ENCODE data around the gene ARHGEF3.
A peak's percentile ranks its signal among the peaks of the same experiment; 100 is the strongest.

The ARHGEF3 gene

GRCh38 chr3:56681984-56682461, 119.7 kb downstream of the ARHGEF3 start:
- peak overlapping the region; percentile 97 for H3K9ac ChIP-seq (ENCODE audit: low read depth, low read length, poor library complexity, severe bottlenecking)
- H3K4me2 ChIP-seq (ENCODE audit: low read depth, low read length, poor library complexity, severe bottlenecking) = peak overlapping the region; percentile 92
- no peaks in the 10 kb centered on the region for H3K36me3 ChIP-seq (ENCODE audit: insufficient read depth, low read length)
- H3K27me3 ChIP-seq (ENCODE audit: insufficient read depth, low read length, poor library complexity, severe bottlenecking) = no peaks in the 10 kb centered on the region
- H3F3A ChIP-seq (ENCODE audit: low read depth) = no peaks in the 10 kb centered on the region
- H3K4me3 ChIP-seq (ENCODE audit: low read length, poor library complexity, severe bottlenecking) = peak overlapping the region; percentile 79
- peaks cover 42% of the 10 kb centered on the region for H4K20me1 ChIP-seq (ENCODE audit: insufficient read depth, low read length, poor library complexity, severe bottlenecking)
- H2AFZ ChIP-seq (ENCODE audit: low read length) = peak overlapping the region; percentile 99
- peaks cover 59% of the 10 kb centered on the region for H3K79me2 ChIP-seq (ENCODE audit: insufficient read depth, low read length)
- H3K9me2 ChIP-seq (replicated peaks; ENCODE audit: low read depth, low read length) = no peaks in the 10 kb centered on the region
- TF ChIP-seq CTCF (conservative IDR thresholded peaks at IDR 0.05; ENCODE audit: low read length) (no peak), EZH2phosphoT487 (IDR thresholded peaks at IDR 0.05; ENCODE audit: borderline replicate concordance) (no peak)
- H3K4me1 ChIP-seq (ENCODE audit: insufficient read depth, low read length, poor library complexity, severe bottlenecking) = peaks cover 39% of the 10 kb centered on the region
- no peaks in the 10 kb centered on the region for H3K9me3 ChIP-seq (ENCODE audit: insufficient read depth, low read depth, low read length)

GRCh38 chr3:56680054-56680580, 121.6 kb downstream of the ARHGEF3 start:
- Histone ChIP-seq H3K4me3 (ENCODE audit: low read length, poor library complexity, severe bottlenecking) (peak overlapping the region; percentile 79), H3K79me2 (ENCODE audit: insufficient read depth, low read length) (peaks cover 72% of the 10 kb centered on the region)

More at GRCh38 chr3:56680054-56680580, 121.6 kb downstream of the ARHGEF3 start:
- no peak for TF ChIP-seq CTCF (conservative IDR thresholded peaks at IDR 0.05; ENCODE audit: low read length)
- no peak for TF ChIP-seq EZH2phosphoT487 (IDR thresholded peaks at IDR 0.05; ENCODE audit: borderline replicate concordance)
- Histone ChIP-seq H3K4me1 (ENCODE audit: insufficient read depth, low read length, poor library complexity, severe bottlenecking) (peaks cover 39% of the 10 kb centered on the region), H3F3A (ENCODE audit: low read depth) (no peaks in the 10 kb centered on the region), H3K36me3 (ENCODE audit: insufficient read depth, low read length) (no peaks in the 10 kb centered on the region), H3K9me3 (ENCODE audit: insufficient read depth, low read depth, low read length) (no peaks in the 10 kb centered on the region), H3K9ac (ENCODE audit: low read depth, low read length, poor library complexity, severe bottlenecking) (no peak overlapping the region), H3K4me2 (ENCODE audit: low read depth, low read length, poor library complexity, severe bottlenecking) (peak overlapping the region; percentile 92), H2AFZ (ENCODE audit: low read length) (no peak overlapping the region), H4K20me1 (ENCODE audit: insufficient read depth, low read length, poor library complexity, severe bottlenecking) (peaks cover 54% of the 10 kb centered on the region), H3K9me2 (replicated peaks; ENCODE audit: low read depth, low read length) (no peaks in the 10 kb centered on the region), H3K27me3 (ENCODE audit: insufficient read depth, low read length, poor library complexity, severe bottlenecking) (no peaks in the 10 kb centered on the region)

Measured in Loucy (cell line).